GM19351 (cell line): ENCODE data around the gene FBXO2.
"Not testable (repeated sequence)": the region's sequence is repeated elsewhere in the genome, so short reads cannot be mapped to it uniquely, and the experiment has no call there.

Experiments
- ATAC-seq: cut with Tn5 transposase; IDR thresholded peaks from one replicate; pipeline ENCODE4 v1.9.1; 2021; ENCODE audit warnings: mild to moderate bottlenecking, moderate library complexity; ENCODE audit not compliant: unreplicated experiment

The FBXO2 gene

DNA sequence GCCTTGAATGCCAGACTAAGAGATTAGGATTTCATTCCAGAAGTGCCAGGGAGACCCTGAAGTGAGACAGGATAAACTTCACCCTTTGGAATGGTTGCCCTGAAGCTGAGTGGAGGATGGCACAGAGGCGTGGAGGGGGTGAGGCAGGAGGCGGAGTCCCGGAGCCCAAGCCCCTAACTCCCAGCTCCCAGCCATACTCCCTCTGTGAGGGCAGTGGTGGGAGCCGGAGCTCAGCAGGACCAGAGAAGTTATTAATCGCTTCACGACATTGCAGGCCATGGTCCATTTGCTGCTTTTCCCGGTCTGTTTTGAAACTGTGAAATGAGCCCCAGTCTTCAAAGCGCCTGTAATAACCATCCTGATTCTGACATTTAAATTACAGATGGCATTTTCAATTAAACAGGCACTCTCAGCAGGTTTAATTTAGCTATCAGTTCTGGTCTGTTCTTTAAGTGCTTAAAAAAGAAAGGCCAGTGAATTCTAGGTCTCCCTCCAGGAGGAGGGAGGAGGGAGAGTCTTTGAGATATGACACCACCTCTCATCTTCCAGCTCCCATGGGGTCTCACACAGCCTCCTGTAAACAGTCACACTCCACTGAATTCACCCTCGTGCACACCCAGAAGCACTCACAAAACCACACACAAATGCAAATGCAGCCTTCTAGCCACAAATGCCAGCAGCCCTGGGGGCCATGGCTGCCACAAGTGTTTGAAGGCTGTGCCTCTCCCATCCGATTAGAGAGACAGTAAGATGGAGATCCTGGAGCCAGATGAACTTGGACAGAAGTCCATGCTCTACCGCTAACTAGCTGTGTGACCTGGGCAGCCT lies 19.6 kb downstream of the FBXO2 start:
- no peak for ATAC-seq

- ATAC-seq, result no peak
These were observed 24.8 kb downstream of the FBXO2 start for GRCh38 chr1:11629184-11630016.

- no peak for ATAC-seq
These were observed 25.5 kb downstream of the FBXO2 start for GRCh38 chr1:11628767-11629166.

- ATAC-seq, result no peak
These were observed 27.7 kb downstream of the FBXO2 start for GRCh38 chr1:11626551-11626950.

- no peak for ATAC-seq
These were observed 30.5 kb downstream of the FBXO2 start for GRCh38 chr1:11623702-11624101.

GRCh38 chr1:11622398-11622797 lies 31.8 kb downstream of the FBXO2 start:
- ATAC-seq, result no peak

DNA sequence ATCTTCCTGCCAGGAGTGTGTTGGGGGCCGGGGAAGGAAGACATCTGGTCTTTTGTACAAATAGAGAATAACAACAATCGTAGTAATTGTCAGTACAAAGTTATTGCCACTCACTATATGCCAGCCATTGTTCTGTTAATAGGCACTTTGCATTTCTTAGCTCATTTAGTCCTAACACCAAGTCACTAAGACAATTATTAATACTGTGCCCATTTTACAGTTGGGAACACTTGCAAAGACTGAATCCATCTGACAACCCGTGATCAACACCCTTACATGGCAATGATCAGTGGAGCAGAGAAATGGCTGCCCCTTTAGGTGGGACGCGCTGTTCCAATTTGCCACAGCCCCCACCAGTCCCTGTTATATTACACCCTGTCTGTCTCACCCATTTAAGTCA lies 33.3 kb downstream of the FBXO2 start:
- ATAC-seq, result no peak

GRCh38 chr1:11620405-11620804 lies 33.8 kb downstream of the FBXO2 start:
- ATAC-seq, result no peak

GRCh38 chr1:11617741-11618140 lies 36.5 kb downstream of the FBXO2 start:
- no peak for ATAC-seq

- ATAC-seq, result no peak
These were observed 36.9 kb downstream of the FBXO2 start for GRCh38 chr1:11617314-11617713.

DNA sequence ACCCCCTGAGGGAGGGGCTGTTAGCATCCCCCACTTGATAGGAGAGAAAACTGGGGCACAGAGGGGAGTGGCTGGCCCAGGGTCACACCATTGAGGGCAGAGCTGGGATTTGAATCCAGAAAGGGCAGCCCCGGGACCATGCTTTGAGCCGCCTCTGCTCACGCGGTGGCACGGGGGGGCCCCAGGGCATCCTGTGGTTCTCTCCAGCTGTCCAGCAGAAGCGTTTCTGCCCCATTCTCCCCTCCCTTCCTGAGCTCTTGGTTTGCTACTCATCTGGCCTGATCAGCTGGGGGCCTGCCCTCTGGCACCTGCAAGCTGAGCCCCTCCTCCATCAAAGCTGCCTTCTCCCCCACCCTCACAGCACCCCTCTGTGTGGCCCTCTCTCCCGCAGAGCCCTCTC lies 37.5 kb downstream of the FBXO2 start:
- ATAC-seq, result no peak

GRCh38 chr1:11615090-11615489 lies 39.1 kb downstream of the FBXO2 start:
- no peak for ATAC-seq

DNA sequence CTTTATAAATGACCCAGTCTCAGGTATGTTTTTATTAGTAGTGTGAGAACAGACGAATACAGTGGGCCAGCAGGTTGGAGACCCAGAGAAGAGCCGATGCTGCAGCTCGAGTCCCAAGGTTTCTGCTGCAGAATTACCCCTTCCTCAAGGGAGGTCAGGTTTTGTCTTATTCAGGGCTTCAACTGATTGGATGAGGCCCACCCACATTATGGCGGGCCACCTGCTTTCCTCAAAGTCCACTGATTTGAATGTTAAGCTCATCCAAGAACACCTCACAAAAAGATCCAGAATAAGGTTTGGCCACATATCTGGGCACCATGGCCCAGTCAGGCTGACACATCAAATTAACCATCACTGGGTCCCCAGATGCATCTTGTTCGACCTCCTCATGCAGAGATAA lies 40.9 kb downstream of the FBXO2 start:
- no peak for ATAC-seq

DNA sequence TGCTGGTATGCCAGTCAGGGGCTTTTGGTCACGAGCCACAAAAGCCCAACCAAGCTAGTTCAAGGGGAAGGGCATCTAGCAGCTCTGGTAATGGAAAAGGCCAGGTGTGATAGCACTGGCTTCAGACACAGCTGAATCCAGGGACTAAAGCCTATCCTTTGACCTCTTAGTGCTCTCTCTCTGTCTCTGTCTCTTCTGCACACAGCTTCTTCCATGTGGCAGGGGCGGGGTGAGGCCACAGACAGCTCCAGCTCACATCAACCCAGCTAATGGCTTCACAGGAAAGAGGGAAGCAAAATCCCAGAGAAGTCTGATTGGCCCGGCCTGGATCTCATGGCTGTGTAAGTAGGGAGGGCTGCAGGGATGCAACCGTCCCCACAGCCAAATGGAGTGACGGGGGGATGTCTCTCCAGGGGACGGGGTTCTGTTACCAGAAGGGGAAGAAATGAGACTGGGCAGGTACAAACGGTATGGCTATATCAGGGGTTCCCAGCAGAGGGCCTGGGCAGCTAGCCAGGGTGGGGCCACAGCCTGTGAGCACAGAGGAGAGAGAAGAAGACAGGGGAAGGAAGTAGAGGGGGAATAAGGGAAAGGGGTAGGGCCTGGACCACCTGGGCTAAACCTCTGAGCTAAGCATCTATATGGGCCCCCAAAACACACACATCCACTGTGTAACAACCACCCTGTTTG lies 42.4 kb downstream of the FBXO2 start:
- no peak for ATAC-seq

GRCh38 chr1:11610629-11611180 lies 43.5 kb downstream of the FBXO2 start:
- no peak for ATAC-seq

GRCh38 chr1:11609378-11609777 lies 44.9 kb downstream of the FBXO2 start:
- not testable (repeated sequence) for ATAC-seq

GRCh38 chr1:11608596-11609130 lies 45.6 kb downstream of the FBXO2 start:
- not testable (repeated sequence) for ATAC-seq

GRCh38 chr1:11606775-11607174 lies 47.5 kb downstream of the FBXO2 start:
- no peak for ATAC-seq

GRCh38 chr1:11602981-11603380 lies 51.2 kb downstream of the FBXO2 start:
- no peak for ATAC-seq

GRCh38 chr1:11602424-11602823 lies 51.8 kb downstream of the FBXO2 start:
- no peak for ATAC-seq

- ATAC-seq, result no peak
These were observed 53.4 kb downstream of the FBXO2 start for GRCh38 chr1:11600836-11601235.
